HFFc6 (cell line): ENCODE data around the gene CNOT1. TPM values are rescaled to one million over a fixed set of nuclear protein-coding genes. Genes with fewer than 3 reads are reported as not detected.

ENCODE experiments used
- DNase-seq: peaks from one replicate; pipeline ENCODE4 v3.0.0-alpha.2; 2018
- H3K27ac Mint-ChIP-seq: 2 replicates; pipeline ENCODE4 v1.8.0; 2020; ENCODE audit warnings: mild to moderate bottlenecking, mixed read lengths
- H3K27me3 Mint-ChIP-seq: 2 replicates; pipeline ENCODE4 v1.8.0; 2021; ENCODE audit warnings: mild to moderate bottlenecking, moderate library complexity, mixed read lengths; ENCODE audit not compliant: insufficient read depth
- H3K36me3 Mint-ChIP-seq: 2 replicates; pipeline ENCODE4 v1.8.0; 2021; ENCODE audit warnings: low read depth, mixed read lengths
- H3K4me1 Mint-ChIP-seq: 2 replicates; pipeline ENCODE4 v1.8.0; 2020; ENCODE audit warnings: low read depth, mixed read lengths
- H3K4me3 Mint-ChIP-seq: 2 replicates; pipeline ENCODE4 v1.8.0; 2020; ENCODE audit warnings: mild to moderate bottlenecking, moderate library complexity, mixed read lengths
- H3K9me3 Mint-ChIP-seq: 2 replicates; pipeline ENCODE4 v1.8.0; 2020; ENCODE audit warnings: mild to moderate bottlenecking, mixed read lengths
- long read RNA-seq: library from polyadenylated mRNA; unstranded; transcript quantifications from one replicate; pipeline ENCODE4 v2.0.0, GENCODE V29; 2019
- total RNA-seq, 6 experiments: library from RNA; stranded (reverse); fragmentation: NEBNext Ultra II Directional; extraction: Animal tissue kit (Norgen Biotek cat#: 25700); gene quantifications; 2 replicates in 1 of 6; 3 replicates in 5 of 6; pipeline ENCODE4 v1.2.3, GENCODE V29; 2021
- TF ChIP-seq, protein P1 (sequence below): fragments of 200-600 bp; sonication (generic); IDR thresholded peaks from 2 replicates; pipeline ENCODE4 v1.5.0; 2021; ENCODE audit warnings: antibody characterized with exemption, mild to moderate bottlenecking

CNOT1 gene
- total RNA-seq, result 100 to 1,000 TPM; 114 to 139 (median 121) TPM
- long read RNA-seq, partial matches to known transcripts, result 16 of 30 reads
- long read RNA-seq, other reads (novel, unspliced or antisense), result 10 of 30 reads

DNA sequence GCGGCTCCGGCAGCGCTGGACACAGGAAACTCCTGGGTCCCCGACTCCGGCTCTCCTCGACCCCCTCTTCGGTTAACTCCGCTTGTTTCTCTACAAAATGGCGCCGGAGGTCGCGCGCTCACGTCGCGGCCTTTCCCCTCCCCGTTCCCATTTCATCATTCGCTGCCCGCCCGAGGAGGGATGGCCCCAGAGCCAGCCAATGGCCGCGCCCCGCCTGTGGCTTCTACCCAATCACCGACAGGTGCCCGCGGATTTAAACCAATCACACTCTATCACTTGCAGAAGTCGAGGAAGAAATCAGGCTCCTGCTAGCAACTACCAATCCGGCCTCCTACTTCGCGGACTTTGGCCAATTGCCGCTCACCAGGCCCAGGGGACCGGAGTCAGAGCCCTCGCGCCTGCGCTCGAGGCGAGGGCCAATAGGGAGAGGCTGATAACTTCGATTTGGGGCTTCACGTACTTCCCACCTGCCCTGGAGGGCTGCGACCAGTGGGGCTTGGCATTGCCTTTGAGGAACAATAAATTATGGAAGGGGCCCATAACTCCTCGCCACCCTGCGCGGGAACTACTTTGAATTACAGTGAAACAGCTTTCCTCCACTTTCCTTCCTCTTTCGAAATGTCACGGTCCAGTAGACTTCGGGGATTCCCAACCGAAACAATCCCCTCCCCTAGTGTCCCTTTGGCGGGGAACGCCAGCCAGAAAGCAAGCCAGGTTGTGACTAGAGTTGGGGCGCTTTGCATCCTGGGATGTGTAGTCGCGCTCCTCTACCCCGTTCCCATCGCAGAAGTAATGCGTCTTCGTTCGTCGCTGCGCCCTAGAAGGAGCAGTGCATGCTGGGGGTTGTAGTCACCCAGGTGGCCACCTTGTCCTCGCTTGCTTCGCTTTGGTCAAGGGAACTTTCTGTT is at the start of gene CNOT1:
CNOT1 (minus strand) TSS at position 94 of the 908 bp plus-strand sequence. CDS start 30,489 bp downstream, outside the sequence.
- Mint-ChIP-seq H3K9me3 (no peaks in the 10 kb centered on the region), H3K36me3 (peaks cover 11% of the 10 kb centered on the region; the same call in 1 of the 2 replicates), H3K4me1 (peaks cover 21% of the 10 kb centered on the region), H3K27ac (peak within 1 kb of the TSS; percentile 99), H3K27me3 (peaks cover 3% of the 10 kb centered on the region), H3K4me3 (peak within 1 kb of the TSS; percentile 100)
- peak; percentile 100 for DNase-seq
- TF ChIP-seq, protein P1, sequence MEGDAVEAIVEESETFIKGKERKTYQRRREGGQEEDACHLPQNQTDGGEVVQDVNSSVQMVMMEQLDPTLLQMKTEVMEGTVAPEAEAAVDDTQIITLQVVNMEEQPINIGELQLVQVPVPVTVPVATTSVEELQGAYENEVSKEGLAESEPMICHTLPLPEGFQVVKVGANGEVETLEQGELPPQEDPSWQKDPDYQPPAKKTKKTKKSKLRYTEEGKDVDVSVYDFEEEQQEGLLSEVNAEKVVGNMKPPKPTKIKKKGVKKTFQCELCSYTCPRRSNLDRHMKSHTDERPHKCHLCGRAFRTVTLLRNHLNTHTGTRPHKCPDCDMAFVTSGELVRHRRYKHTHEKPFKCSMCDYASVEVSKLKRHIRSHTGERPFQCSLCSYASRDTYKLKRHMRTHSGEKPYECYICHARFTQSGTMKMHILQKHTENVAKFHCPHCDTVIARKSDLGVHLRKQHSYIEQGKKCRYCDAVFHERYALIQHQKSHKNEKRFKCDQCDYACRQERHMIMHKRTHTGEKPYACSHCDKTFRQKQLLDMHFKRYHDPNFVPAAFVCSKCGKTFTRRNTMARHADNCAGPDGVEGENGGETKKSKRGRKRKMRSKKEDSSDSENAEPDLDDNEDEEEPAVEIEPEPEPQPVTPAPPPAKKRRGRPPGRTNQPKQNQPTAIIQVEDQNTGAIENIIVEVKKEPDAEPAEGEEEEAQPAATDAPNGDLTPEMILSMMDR, result no peak

DNA sequence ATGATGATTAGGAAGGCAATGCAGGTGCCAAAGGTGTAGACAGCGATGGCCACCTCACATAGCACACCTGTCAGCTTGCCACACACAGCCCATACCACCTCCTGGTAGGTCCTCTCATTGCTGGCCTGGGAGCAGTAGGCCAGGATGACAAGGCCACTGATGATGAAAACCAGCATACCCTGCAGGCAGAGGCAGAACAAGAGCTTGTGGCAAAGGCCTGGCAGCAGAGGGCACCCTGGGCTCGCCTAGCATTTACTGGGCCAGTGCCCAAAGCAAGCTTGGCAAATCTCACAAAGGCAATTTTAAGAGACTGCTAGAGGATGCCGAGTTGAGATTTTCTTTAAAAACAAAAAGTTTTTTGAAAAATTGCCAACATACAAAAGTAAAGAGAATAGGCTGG is 49.1 kb upstream of the CNOT1 start:
- Mint-ChIP-seq H3K4me1 (peaks cover 9% of the 10 kb centered on the region), H3K4me3 (no peak overlapping the region), H3K36me3 (peaks cover 12% of the 10 kb centered on the region), H3K27me3 (no peaks in the 10 kb centered on the region; the same call in none of the 2 replicates), H3K27ac (no peak overlapping the region), H3K9me3 (no peaks in the 10 kb centered on the region)
- TF ChIP-seq, protein P1, result peak; percentile 69
- DNase-seq, result peak; percentile 71

DNA sequence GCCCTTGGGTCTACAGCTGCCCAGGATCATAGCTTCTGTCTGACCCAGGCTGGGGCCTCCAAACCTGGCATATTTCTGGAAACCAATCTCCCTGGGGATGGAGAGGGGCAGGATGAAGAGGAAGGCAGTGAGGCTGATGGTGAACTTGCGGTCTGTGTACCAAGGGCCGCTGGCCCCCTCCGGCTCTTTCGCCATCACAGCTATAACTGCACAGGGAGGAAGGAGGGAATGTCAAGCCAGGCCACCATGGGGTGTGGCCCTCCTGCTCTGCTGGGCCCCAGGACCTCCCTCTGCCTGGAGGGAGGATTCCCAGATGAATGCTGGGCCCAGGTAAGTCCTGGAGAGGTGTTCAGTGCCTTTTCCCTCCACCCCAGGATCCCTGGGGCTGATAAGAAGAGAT is 48.6 kb upstream of the CNOT1 start:
- Mint-ChIP-seq H3K27ac (no peak overlapping the region), H3K4me1 (peaks cover 5% of the 10 kb centered on the region), H3K4me3 (no peak overlapping the region), H3K27me3 (no peaks in the 10 kb centered on the region; the same call in none of the 2 replicates), H3K36me3 (peaks cover 7% of the 10 kb centered on the region), H3K9me3 (no peaks in the 10 kb centered on the region)
- no peak for DNase-seq
- TF ChIP-seq, protein P1, result no peak

DNA sequence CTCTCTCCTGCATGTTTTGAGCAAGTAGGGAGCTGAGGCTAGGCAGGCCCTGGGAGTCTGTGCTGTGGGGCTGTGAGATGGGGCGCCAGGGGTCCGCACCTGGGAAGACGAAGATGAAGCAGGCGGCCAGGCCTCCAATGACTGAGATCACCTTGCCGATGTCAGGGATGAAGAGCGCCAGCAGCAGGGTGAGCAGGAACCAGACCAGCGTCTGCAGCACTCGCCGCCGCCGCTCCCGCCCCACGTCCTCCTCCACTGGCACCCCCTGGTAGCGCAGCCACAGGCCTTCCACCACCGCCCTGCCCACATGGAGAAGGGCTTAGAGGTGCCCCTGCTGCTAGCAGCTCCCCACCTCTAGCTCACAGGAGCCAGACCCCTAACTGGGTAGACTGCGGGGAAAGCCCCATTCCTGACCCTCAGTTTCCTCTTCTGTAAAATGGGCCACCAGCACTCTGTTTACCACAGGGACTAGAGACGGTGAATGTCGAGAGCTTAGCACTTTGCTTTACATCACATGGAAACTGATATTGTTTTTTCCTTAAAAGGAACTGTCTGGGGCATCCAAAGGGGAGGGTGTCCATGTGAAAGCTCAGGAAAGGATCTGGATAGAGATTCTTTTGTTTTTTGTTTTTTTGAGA is 41.4 kb upstream of the CNOT1 start:
- Mint-ChIP-seq H3K27ac (no peak overlapping the region), H3K4me3 (no peak overlapping the region), H3K4me1 (no peaks in the 10 kb centered on the region), H3K36me3 (peaks cover 28% of the 10 kb centered on the region), H3K27me3 (no peaks in the 10 kb centered on the region; the same call in none of the 2 replicates), H3K9me3 (no peaks in the 10 kb centered on the region)
- TF ChIP-seq, protein P1, result no peak
- DNase-seq, result no peak

DNA sequence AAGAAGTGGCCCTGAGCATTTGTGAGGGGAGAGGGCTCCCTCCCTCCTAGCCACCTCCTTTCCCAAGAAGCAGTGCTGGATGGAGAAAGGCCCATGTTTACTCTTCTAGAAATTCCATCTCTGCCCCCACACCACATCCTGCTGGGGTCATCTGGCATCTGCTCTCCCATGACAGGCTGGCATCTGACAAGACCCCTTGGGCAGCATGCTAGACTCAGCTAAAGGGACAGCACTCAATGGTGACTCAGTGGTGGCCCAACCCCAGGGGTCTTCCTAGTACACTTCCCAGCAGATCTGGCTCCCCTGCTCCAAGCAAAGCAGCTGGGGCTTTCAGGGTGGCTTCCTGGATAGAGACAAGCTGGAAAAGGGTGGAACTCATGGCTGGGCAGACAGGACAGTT is 40.6 kb upstream of the CNOT1 start:
- DNase-seq, result no peak
- no peak overlapping the region for H3K4me3 Mint-ChIP-seq
- no peaks in the 10 kb centered on the region for H3K9me3 Mint-ChIP-seq
- H3K36me3 Mint-ChIP-seq, result peaks cover 28% of the 10 kb centered on the region
- no peaks in the 10 kb centered on the region for H3K4me1 Mint-ChIP-seq
- TF ChIP-seq, protein P1, result no peak
- no peak overlapping the region; the same call in 1 of the 2 replicates for H3K27ac Mint-ChIP-seq
- H3K27me3 Mint-ChIP-seq, result no peaks in the 10 kb centered on the region; the same call in none of the 2 replicates
